Colonic mucosa (tissue), 4 donors: Measurements from ENCODE around the gene C17orf67. TPM values are rescaled to one million over a fixed set of nuclear protein-coding genes. Genes with fewer than 3 reads are reported as not detected.

Experiments used
- DNase-seq: peaks from one replicate; pipeline ENCODE4 v3.0.0-alpha.2; 2020
- H3K27ac ChIP-seq: fragments of 200-600 bp; one replicate; pipeline ENCODE4 v1.8.0; 2021
- H3K27me3 ChIP-seq: fragments of 200-600 bp; one replicate; pipeline ENCODE4 v1.8.0; 2021
- H3K36me3 ChIP-seq: fragments of 200-600 bp; one replicate; pipeline ENCODE4 v1.8.0; 2021
- H3K4me1 ChIP-seq: fragments of 200-600 bp; one replicate; pipeline ENCODE4 v1.8.0; 2021; ENCODE audit warnings: mild to moderate bottlenecking
- H3K4me3 ChIP-seq: fragments of 200-600 bp; one replicate; pipeline ENCODE4 v1.8.0; 2021
- H3K9ac ChIP-seq, 2 donors: one replicate each; pipeline ENCODE4 v1.7.0; 2013; ENCODE audit warnings: control low read depth in 2 of 2, low read depth in 2 of 2, low read length in 2 of 2
- H3K9me3 ChIP-seq: fragments of 200-600 bp; one replicate; pipeline ENCODE4 v1.8.0; 2021
- CTCF ChIP-seq: fragments of 200-600 bp; IDR thresholded peaks from one replicate; pipeline ENCODE4 v1.8.0; 2022; ENCODE audit warnings: antibody characterized with exemption, mild to moderate bottlenecking
- intact Hi-C: fragments of 100-400 bp; cut with DNase I; formaldehyde crosslinking; loops from one replicate; pipeline ENCODE4 v1.14.1; 2022
- total RNA-seq, 2 donors: library from RNA; stranded (reverse); fragmentation: NEBNext Ultra II Directional in 1 of 2; extraction: Animal tissue kit (Norgen Biotek cat#: 25700) in 1 of 2; gene quantifications; one replicate each; pipeline ENCODE4 v1.2.1, GENCODE V29; 2021
- donor health status: healthy.
- donor health status: DM: no; HTN: no; CAD: no.
- donor health status: DM: no; HTN: no; CAD: no.

The C17orf67 gene
- total RNA-seq, 2 donors from 2014 or later = 1.4 to 1.7 TPM

- H3K36me3 ChIP-seq = no peaks in the 10 kb centered on the region
- H3K9me3 ChIP-seq = no peaks in the 10 kb centered on the region
- H3K4me3 ChIP-seq = no peak overlapping the region
- no peak for TF ChIP-seq CTCF
- H3K27me3 ChIP-seq = no peaks in the 10 kb centered on the region
- no peaks in the 10 kb centered on the region for H3K4me1 ChIP-seq
- no peak overlapping the region for H3K9ac ChIP-seq
- intact Hi-C loops = no loop called here
- H3K27ac ChIP-seq = no peak overlapping the region
- DNase-seq = no peak
These were observed 40.2 kb downstream of the C17orf67 start for GRCh38 chr17:56793531-56793930.

- intact Hi-C loops = no loop called here
- H3K27me3 ChIP-seq = no peaks in the 10 kb centered on the region
- H3K9me3 ChIP-seq = no peaks in the 10 kb centered on the region
- H3K4me3 ChIP-seq = no peak overlapping the region
- H3K27ac ChIP-seq = no peak overlapping the region
- no peak overlapping the region for H3K9ac ChIP-seq
- H3K4me1 ChIP-seq = no peaks in the 10 kb centered on the region
- H3K36me3 ChIP-seq = no peaks in the 10 kb centered on the region
- no peak for TF ChIP-seq CTCF
- DNase-seq = no peak
These were observed 41.5 kb downstream of the C17orf67 start for GRCh38 chr17:56792267-56792666.

GRCh38 chr17:56786989-56787482, 46.7 kb downstream of the C17orf67 start:
- Histone ChIP-seq H3K9ac (no peak overlapping the region), H3K4me1 (no peaks in the 10 kb centered on the region), H3K36me3 (no peaks in the 10 kb centered on the region), H3K27ac (no peak overlapping the region), H3K27me3 (no peaks in the 10 kb centered on the region), H3K4me3 (no peak overlapping the region), H3K9me3 (no peaks in the 10 kb centered on the region)
- intact Hi-C loops = no loop called here
- DNase-seq = no peak
- no peak for TF ChIP-seq CTCF

GRCh38 chr17:56785997-56786680, 47.6 kb downstream of the C17orf67 start:
- no peak for TF ChIP-seq CTCF
- no peak overlapping the region for H3K9ac ChIP-seq
- H3K4me1 ChIP-seq = no peaks in the 10 kb centered on the region
- H3K27ac ChIP-seq = no peak overlapping the region
- intact Hi-C loops = no loop called here
- H3K36me3 ChIP-seq = no peaks in the 10 kb centered on the region
- H3K9me3 ChIP-seq = no peaks in the 10 kb centered on the region
- no peak for DNase-seq
- no peak overlapping the region for H3K4me3 ChIP-seq
- no peaks in the 10 kb centered on the region for H3K27me3 ChIP-seq

GRCh38 chr17:56785405-56785804, 48.3 kb downstream of the C17orf67 start:
- H3K4me1 ChIP-seq = peaks cover 3% of the 10 kb centered on the region

More at GRCh38 chr17:56785405-56785804, 48.3 kb downstream of the C17orf67 start:
- TF ChIP-seq CTCF = no peak
- H3K9ac ChIP-seq = no peak overlapping the region
- intact Hi-C loops = no loop called here
- H3K36me3 ChIP-seq = no peaks in the 10 kb centered on the region
- no peak overlapping the region for H3K4me3 ChIP-seq
- no peaks in the 10 kb centered on the region for H3K27me3 ChIP-seq
- no peak overlapping the region for H3K27ac ChIP-seq
- H3K9me3 ChIP-seq = no peaks in the 10 kb centered on the region
- DNase-seq = no peak
